Stomach smooth muscle (tissue), 2 donors: ENCODE data around the gene CHRNA4.

ENCODE experiments used
- H3K27ac ChIP-seq: one replicate; pipeline ENCODE4 v1.7.0; 2013; ENCODE audit warnings: mild to moderate bottlenecking, low read length, inconsistent platforms
- H3K27me3 ChIP-seq, 2 donors: one replicate each; pipeline ENCODE4 v1.7.0; 2013; ENCODE audit warnings: low read length in 2 of 2; ENCODE audit not compliant: insufficient read depth in 2 of 2, control insufficient read depth in 1 of 2
- H3K36me3 ChIP-seq, 2 donors: one replicate each; pipeline ENCODE4 v1.7.0; 2013; ENCODE audit warnings: low read length in 2 of 2; ENCODE audit not compliant: control insufficient read depth in 2 of 2, insufficient read depth in 2 of 2
- H3K4me1 ChIP-seq: one replicate; pipeline ENCODE4 v1.7.0; 2013; ENCODE audit warnings: low read length; ENCODE audit not compliant: control insufficient read depth, insufficient read depth
- H3K4me3 ChIP-seq, 2 donors: one replicate each; pipeline ENCODE4 v1.7.0; 2013; ENCODE audit warnings: low read length in 2 of 2
- H3K9ac ChIP-seq, 2 donors: one replicate each; pipeline ENCODE4 v1.7.0; 2013; ENCODE audit warnings: low read length in 2 of 2, mild to moderate bottlenecking in 1 of 2
- H3K9me3 ChIP-seq, 2 donors: one replicate each; pipeline ENCODE4 v1.7.0; 2013; ENCODE audit warnings: low read length in 2 of 2; ENCODE audit not compliant: control insufficient read depth in 2 of 2
- donor health status: healthy.
- donor health status: Pancreatic carcinoma.

The CHRNA4 gene

DNA sequence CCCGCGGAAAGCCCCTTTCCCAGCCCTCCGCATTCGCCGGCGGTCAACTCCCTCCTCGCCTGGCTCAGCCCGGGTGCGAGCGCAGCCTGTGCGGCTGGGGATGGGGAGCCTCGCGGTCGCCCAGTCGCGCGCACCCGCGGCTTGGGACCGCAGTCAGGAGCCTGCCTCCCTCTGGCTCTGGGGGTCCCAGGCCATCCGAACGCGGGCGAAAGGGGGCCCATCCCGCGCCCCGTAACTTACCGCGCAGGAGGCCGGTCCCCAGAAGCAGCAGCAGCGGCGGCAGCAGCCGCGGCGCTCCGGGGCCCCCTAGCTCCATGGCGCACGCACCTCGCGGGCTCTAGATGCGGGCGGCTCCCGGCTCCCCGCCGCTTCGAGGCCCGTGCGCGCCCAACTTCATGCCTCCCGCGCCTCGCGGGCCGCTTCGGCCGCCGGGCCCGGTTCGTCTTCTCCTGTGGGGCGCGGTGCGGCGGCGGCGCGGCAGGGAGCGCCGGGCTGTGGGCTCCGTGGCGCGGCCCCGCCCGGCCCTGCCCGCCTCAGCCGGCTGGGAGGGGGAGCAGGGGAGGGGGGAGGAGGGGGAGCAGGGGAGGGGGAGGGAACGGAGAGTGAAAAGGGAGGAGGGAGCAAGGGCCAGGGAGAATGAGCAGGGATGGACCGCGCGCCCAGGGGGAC is at the start of gene CHRNA4:
CHRNA4 (minus strand) TSS at position 500 of the 669 bp plus-strand sequence; CDS start at position 316, 184 bp downstream.
- H3K27me3 ChIP-seq, result peaks cover 23 to 39% of the 10 kb centered on the region in 2 donors
- no peaks in the 10 kb centered on the region for H3K36me3 ChIP-seq
- no peaks in the 10 kb centered on the region for H3K9me3 ChIP-seq
- H3K27ac ChIP-seq, result no peak within 1 kb of the TSS
- no peak within 1 kb of the TSS for H3K9ac ChIP-seq
- H3K4me3 ChIP-seq, result peak within 1 kb of the TSS in 1 of 2 donors; percentile 3
- H3K4me1 ChIP-seq, result peaks cover 5% of the 10 kb centered on the region

DNA sequence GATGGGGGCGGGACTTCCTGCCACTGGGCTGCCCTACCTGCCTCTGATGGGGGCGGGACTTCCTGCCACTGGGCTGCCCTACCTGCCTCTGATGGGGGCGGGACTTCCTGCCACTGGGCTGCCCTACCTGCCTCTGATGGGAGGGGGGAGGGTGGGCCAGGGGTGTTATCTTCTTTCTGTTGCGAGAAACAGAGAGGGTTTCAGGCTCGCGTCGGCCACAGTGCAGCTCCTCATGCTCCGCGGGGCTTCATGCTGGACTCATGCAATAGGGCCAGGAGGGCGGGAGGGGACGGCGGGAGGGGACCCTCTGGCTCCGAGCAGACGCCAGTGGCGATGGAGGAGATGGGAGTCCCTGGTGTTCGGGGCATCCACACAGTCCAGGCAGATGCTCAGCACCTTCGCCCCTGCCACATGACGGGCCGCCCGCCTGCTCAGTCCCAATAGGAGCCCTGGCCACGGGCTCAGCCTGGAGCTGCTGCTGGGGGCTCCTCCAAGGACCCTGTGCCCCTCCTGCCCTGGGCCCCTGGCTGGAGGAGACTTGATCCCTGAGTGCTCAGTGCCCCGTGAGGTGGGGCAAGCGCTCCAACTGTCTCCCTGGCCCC is 48.8 kb upstream of the CHRNA4 start:
- H3K36me3 ChIP-seq, result no peaks in the 10 kb centered on the region
- H3K4me3 ChIP-seq, result no peak overlapping the region
- no peaks in the 10 kb centered on the region for H3K9me3 ChIP-seq
- H3K4me1 ChIP-seq, result no peaks in the 10 kb centered on the region
- peaks cover 5 to 11% of the 10 kb centered on the region in 2 donors for H3K27me3 ChIP-seq
- H3K27ac ChIP-seq, result no peak overlapping the region
- H3K9ac ChIP-seq, result no peak overlapping the region

DNA sequence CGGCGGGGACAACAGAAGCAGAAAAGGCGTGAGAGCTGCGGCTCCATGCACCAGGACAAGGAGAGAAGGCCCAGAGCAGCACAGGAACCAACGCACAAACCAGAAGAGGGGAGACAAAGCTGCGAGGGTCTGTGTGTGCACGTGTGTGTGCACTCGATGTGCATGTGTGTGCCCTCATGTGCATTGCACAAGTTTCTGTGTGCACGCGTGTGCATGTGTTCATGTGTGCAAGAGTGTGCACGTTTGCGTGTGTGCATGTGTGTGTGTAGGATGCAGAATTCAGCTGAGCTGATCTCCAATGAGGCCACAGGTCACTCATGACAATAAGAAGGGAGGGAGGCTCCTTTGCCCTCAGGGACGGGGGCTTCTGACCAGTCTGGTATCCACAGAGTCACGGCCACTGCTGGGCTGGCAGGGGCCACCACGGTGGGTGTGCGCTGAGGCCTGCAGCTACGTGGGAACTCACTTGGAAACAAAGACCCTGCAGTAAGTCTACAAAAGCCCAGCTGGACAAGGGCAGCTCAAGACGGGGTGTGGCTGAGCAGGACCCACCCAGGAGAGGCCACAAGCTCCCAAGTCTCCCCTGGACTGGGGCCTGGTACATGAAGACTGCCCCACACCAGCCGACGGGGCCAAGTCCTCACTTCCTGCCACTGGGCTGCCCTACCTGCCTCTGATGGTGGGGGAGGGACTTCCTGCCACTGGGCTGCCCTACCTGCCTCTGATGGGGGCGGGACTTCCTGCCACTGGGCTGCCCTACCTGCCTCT is 48.1 kb upstream of the CHRNA4 start:
- H3K27ac ChIP-seq, result no peak overlapping the region
- H3K36me3 ChIP-seq, result no peaks in the 10 kb centered on the region
- no peaks in the 10 kb centered on the region for H3K9me3 ChIP-seq
- H3K27me3 ChIP-seq, result peaks cover 5 to 11% of the 10 kb centered on the region in 2 donors
- H3K4me3 ChIP-seq, result no peak overlapping the region
- H3K9ac ChIP-seq, result no peak overlapping the region
- H3K4me1 ChIP-seq, result no peaks in the 10 kb centered on the region

DNA sequence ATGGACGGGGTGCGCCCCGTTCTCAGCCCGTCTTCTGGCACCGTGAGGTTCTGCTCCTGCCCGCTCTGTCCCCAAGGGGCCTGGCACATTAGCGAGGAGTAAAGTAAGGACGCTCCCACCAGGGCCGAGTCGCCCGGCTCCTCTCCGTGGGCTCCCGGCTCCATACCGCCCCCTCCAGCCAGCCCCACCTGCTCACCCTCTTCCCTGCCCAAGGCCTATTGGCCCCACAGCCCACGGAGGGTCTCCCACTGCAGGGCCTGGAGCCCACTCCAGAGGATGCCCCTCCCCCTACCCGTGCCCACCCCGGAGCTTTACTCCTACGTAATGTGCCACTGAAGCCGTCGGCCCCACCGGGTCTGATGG is 47.5 kb upstream of the CHRNA4 start:
- Histone ChIP-seq H3K9me3 (no peaks in the 10 kb centered on the region), H3K4me3 (no peak overlapping the region), H3K27me3 (peaks cover 5 to 11% of the 10 kb centered on the region in 2 donors), H3K4me1 (no peaks in the 10 kb centered on the region), H3K36me3 (no peaks in the 10 kb centered on the region), H3K9ac (no peak overlapping the region), H3K27ac (no peak overlapping the region)

DNA sequence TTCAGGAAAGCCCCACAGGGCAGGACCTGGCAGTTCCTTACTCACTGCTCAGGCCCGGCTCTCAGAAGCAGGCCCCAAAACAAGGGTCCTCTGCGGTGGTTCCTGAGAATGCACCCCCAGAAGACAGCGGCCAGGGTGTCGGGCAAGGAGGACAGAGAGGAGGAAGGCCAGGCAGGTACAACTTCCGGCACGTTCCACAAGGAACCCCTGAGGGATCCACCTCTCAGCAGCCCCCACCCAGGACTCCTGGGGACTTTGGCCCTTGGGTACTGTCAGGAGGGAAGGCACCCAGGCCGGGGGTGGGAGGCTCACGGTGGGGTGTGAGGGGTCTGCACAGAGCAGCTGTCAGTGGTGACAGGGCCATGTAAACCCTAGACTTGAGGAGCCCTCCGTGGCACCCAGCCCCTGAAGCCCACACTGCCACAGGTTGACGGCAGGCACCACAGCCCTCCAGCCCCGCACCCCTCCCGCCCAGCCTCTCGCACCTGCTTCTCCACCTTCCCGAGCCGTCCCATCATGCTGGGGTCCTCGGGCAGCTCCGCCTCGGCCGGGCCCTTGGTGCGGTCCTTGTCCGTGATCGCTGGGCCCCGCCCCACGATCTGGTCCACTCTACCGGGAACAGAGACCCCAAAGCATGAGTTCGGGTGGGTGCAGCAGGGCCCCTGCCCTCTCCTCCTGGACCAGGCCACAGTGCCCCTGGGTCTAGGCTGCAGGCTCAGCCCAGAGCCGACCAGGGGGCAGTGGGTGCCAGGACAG is 47.0 kb upstream of the CHRNA4 start:
- Histone ChIP-seq H3K4me1 (no peaks in the 10 kb centered on the region), H3K27ac (no peak overlapping the region), H3K9ac (no peak overlapping the region), H3K4me3 (no peak overlapping the region), H3K9me3 (no peaks in the 10 kb centered on the region), H3K27me3 (peaks cover 5 to 9% of the 10 kb centered on the region in 2 donors), H3K36me3 (no peaks in the 10 kb centered on the region)

DNA sequence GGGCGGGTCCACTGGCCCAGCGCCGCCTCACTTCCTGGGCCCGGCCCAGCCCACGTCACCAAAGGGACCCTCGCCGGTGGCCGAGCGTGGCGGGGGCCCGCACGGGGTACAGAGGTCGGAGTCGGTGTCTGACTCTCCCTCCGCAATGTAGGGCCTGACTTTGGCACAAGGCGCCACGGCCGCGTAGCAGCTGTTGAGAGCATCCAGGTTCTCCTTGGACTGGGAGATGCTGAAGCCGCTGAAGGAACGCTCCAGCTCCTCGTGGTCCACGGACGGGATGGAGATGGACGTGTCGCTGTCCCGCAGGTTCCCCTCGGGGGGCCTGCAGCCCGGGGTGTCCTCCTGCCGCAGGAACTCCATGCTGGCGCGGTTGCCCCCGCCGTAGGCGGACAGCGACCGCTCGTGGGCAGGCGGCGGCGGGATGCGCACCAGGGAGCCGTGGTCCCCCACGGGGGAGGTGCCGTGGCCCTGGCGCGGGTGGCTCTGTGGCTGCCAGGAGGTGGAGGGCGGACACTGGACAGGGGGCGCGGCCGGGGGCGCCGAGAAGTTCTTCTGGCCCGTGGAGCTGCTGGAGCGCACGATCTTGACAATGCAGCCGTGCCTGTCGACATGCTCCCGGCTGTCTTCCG is 45.6 kb upstream of the CHRNA4 start:
- no peaks in the 10 kb centered on the region for H3K36me3 ChIP-seq
- no peak overlapping the region for H3K9ac ChIP-seq
- H3K4me1 ChIP-seq, result no peaks in the 10 kb centered on the region
- no peak overlapping the region for H3K27ac ChIP-seq
- peaks cover 6 to 9% of the 10 kb centered on the region in 2 donors for H3K27me3 ChIP-seq
- H3K4me3 ChIP-seq, result no peak overlapping the region
- H3K9me3 ChIP-seq, result no peaks in the 10 kb centered on the region

DNA sequence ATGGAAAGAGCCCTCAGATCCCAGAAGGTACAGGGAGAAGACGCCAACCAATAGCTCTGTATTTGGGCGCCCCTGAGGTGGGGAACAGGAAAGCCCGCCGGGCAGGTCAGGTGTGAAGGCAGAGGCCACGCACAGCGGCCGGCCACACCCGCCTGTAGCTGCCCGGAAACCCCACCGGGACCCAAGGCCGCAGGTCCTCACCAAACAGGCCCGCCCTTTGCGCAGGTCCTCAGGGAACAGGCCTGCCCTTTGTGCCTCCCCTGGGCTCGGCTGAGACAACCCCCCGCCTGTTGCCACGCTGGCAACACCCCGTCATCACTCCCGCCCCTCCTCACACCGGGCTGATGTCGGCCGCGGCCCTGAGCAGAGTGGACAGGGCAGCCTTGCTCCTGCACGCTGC is 44.9 kb upstream of the CHRNA4 start:
- Histone ChIP-seq H3K4me1 (no peaks in the 10 kb centered on the region), H3K27me3 (peaks cover 4 to 7% of the 10 kb centered on the region in 2 donors), H3K9ac (no peak overlapping the region), H3K27ac (no peak overlapping the region), H3K36me3 (no peaks in the 10 kb centered on the region), H3K9me3 (no peaks in the 10 kb centered on the region), H3K4me3 (no peak overlapping the region)

DNA sequence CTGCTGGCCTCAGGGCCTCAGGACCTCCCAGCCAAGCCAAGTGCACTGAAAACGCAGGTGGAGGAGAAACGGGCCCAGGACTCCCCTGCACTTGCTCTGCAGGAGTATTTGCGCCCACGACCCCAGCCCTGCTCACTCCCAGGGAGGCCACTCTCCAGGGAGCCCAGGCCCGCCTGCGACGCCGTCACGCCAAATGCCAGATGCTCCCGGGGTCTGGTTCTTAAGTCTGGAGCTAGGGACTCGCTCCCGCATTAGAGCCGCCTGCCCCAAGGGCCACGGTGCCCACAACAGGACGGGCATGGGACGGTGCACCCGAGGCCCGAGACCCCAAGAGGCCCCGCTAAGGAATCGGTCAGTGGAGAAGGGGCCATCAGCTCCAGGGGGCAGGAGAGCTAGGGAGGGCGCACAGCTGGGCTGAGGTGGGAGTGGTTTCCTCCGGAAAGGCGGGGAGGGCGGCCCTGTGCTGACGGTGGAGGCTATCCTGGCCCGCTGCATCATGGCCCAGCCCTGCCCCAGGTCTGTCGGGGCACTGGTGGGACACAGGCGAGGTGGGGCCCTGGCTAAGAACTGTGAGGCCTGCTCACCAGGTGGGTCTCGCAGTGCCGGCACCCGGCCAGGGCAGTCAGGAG is 44.1 kb upstream of the CHRNA4 start:
- no peak overlapping the region for H3K9ac ChIP-seq
- H3K9me3 ChIP-seq, result no peaks in the 10 kb centered on the region
- peaks cover 2 to 4% of the 10 kb centered on the region in 2 donors for H3K27me3 ChIP-seq
- no peak overlapping the region for H3K27ac ChIP-seq
- H3K36me3 ChIP-seq, result no peaks in the 10 kb centered on the region
- H3K4me1 ChIP-seq, result no peaks in the 10 kb centered on the region
- H3K4me3 ChIP-seq, result no peak overlapping the region

DNA sequence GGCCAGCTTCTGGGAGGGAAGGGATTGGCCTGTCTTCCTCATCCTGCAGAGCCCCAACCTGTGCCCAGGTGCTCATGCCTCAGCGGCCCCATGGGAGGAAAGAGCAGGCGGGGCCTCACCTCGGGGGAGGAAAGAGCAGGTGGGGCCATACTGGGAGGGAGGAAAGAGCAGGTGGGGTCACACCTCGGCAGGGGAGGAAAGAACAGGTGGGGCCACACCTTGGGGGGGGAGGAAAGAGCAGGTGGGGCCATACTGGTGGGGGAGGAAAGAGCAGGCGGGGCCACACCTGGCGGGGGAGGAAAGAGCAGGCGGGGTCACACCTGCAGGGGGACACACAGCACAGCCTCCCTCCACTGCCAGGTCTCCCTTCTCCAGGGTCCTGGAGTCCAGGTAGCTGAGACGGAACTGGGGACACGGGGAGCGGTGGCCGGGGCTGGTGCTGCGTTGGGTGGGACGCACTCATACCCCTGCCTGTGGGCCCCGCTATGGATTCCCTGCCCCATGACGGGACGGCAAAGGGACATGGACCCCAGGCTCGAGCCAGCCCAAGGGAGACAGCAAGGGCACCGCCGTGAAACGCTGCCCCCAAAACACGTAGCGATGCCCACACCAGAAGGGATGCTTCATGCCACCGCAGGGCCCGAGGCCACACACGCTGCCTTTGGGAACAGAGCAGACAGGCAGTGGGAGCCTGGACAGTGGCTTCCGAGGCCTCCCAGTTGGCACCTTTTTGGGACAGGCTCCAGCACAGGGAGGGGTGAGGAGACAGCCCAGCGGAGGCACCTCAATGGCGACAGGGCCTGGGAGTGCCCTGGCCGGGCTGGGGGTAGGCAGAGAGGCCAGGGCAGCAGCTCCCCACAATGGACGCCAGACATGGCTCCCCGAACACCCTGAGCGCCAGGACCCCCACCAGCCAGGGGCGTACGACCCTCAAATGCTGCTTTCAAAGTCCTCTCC is 43.3 kb upstream of the CHRNA4 start:
- no peak overlapping the region for H3K9ac ChIP-seq
- H3K27ac ChIP-seq, result no peak overlapping the region
- H3K36me3 ChIP-seq, result no peaks in the 10 kb centered on the region

More for the DNA sequence above, 43.3 kb upstream of the CHRNA4 start:
- Histone ChIP-seq H3K4me1 (no peaks in the 10 kb centered on the region), H3K27me3 (peaks cover 2 to 4% of the 10 kb centered on the region in 2 donors), H3K4me3 (no peak overlapping the region), H3K9me3 (no peaks in the 10 kb centered on the region)
